Stimulated activated CD4-positive, alpha-beta T cell treated with anti-CD3 and anti-CD28 coated beads, TNF-alpha, amount 100 ng/mL, for 48 hours (primary cell): Measurements from ENCODE around the gene KCNQ1.

ENCODE experiments used
- DNase-seq, 3 donors: peaks; one replicate each; pipeline ENCODE4 v3.0.0-alpha.2; 2020; ENCODE audit warnings: low read depth in 3 of 3

Gene KCNQ1

GRCh38 chr11:2461253-2461955 lies 16.6 kb downstream of the KCNQ1 start:
- no peak for DNase-seq

GRCh38 chr11:2461956-2462542 lies 17.2 kb downstream of the KCNQ1 start:
- DNase-seq, result no peak

- no peak for DNase-seq
These were observed 17.8 kb downstream of the KCNQ1 start for GRCh38 chr11:2462543-2462985.

- DNase-seq, result no peak
These were observed 18.4 kb downstream of the KCNQ1 start for GRCh38 chr11:2462986-2463765.

DNA sequence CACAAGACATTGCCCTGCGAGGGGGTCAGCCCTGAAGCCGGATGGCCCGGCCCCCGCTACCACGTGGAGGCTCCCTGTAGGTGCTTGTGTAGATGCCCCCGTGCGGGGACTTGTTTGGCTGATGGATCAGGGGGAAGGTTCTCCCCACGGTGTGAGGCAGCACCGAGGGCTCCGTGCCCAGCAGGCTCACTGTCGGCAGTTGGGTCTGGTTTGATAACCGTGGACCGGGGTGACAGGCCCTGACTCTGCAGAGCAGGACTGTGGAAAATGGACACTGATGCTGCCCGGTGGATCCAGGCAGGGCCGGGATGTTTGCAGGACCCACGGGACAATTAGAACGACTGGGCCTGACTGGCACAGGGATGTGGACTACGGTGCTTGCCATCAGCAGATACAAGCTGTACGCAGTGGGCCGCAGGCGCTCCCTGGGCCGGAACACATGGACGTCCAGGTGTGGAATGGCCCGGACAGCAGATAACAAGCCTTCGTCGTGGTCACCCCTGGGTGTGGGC lies 19.0 kb downstream of the KCNQ1 start:
- no peak for DNase-seq

DNA sequence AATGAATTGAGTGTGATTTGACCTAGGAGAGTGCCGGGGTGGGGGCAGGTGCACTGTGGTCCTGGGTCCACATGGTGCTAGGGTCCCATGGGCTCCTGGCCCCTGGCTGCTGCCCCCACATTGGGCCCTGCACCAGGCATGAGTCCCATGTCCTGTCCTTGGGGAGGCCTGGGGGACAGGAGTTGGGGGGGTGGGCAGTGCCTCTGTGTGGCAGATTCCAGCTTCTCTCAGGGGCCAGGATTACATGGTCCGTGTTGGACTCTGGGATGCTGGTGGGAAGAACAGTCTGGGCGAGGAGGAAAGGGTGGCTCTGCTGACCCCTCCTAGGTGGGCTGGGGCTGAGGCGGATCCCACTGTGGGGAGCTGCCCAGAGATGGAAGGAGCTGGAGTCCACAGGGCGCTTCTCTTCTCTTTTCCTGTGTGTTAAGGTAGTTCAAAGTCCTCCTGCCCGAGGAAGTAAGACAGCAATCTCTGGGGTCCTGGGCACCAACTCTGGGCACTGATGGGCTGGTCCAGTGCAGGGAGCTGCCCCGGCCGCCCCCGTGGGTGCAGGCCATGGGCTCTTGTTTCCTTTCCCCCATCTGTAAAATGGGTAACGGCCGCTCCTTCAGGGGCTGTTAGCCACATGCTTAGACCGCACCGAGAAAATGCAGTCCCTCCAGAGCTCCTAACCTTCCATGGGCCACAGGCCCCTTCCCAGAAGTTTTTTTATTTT lies 19.8 kb downstream of the KCNQ1 start:
- DNase-seq, result no peak

- no peak for DNase-seq
These were observed 20.6 kb downstream of the KCNQ1 start for GRCh38 chr11:2465202-2466068.

DNA sequence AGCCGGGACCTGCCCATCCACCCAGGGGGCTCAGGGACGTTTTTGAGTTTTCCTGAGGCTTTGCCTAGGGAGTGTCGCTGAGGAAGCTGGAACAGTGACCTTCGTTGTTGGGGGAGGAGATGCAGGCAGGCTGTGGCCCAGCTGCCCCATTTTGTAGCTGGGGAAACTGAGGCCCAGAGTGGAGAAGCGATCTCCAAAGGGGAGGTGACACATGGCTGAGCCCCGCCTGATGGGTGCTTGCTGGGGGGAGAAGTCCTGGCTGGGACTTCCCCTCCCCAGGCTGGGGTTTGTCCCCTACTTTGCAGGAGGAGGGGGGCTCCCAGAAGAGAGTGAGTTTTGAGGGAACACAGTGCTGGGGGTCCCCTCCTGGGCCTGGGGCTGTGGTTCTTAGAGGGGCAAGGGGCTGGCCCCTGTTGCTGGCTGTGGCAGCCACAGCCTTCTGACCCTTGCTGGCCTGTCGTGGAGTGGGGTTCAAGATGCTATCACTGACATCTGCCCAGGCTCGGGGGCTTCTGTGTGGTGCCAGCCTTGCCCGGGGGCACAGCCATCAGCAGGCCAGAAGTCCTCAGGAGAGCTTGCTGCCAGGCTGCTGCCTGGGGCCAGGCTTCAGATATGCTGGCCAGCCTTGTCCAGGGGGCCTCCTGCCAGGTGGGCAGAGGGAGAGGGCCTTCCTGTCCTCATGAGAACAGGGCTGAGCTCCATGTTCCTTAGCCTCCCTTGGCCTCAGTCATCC lies 21.4 kb downstream of the KCNQ1 start:
- DNase-seq, result no peak

- DNase-seq, result no peak
These were observed 22.3 kb downstream of the KCNQ1 start for GRCh38 chr11:2466869-2467694.

DNA sequence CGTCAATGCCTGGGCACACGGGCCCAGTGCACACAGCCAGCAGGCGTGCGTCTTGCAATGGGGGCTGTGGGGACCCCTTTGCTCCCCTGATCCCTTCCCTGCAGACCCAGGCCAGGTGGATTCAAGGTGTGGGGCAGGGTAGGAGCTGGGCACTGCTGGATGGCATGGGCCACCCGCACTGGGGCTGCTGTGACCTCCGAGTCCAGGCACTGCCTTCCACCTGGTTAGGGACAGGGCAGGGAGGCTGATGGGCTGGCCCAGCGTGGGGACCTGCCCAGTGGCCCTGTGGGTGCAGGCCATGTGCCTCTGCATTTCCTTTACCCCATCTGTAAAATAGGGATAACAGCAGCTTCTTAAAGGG lies 22.9 kb downstream of the KCNQ1 start:
- DNase-seq, result no peak

GRCh38 chr11:2468363-2469235 lies 23.8 kb downstream of the KCNQ1 start:
- no peak for DNase-seq

GRCh38 chr11:2470495-2470894 lies 25.7 kb downstream of the KCNQ1 start:
- no peak for DNase-seq

DNA sequence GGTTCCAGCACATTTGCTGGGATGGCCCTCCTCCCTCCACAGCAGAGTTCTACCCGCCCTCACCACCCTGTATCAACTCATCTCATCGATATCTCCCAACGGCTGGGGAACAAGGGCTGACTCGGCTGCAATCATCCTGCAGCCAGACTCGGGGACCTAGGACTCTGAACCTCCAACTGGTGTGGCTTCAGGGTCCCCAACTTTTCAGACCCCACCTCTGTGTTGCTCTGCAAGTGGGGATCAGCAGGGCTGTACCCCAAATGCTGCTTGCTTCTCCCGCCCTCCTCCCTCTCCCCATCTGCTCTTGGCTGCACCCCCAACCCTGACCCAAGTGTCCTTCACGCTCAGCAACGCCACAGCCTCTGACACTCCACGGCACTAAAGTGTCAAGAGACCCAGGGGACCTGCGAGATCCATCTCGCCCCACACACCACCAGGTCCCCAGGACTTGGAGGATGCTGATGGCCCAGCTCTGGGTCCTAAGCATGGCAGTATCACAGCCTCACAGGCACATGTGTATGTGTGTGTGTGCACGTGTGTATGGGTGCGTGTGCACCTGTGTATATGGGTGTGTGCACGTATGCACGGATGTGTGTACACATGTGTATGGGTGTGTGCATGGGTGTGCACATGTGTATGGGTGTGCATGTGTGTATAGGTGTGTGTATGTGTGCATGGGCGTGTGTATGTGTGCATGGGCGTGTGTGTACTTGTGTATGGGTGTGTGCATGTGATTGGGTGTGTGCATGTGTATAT lies 26.4 kb downstream of the KCNQ1 start:
- no peak for DNase-seq

DNA sequence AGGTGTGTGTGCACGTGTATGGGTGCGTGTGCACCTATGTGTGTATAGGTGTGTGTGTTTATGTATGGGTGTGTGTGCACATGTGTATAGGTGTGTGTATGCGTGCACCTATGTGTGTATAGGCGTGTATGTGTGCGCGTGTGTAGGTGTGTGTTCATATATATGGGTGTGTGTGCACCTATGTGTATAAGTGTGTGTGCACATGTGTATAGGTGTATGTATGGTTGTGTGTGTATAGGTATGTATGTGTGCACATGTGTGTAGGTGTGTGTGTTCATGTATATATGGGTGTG lies 26.9 kb downstream of the KCNQ1 start:
- DNase-seq, result no peak

DNA sequence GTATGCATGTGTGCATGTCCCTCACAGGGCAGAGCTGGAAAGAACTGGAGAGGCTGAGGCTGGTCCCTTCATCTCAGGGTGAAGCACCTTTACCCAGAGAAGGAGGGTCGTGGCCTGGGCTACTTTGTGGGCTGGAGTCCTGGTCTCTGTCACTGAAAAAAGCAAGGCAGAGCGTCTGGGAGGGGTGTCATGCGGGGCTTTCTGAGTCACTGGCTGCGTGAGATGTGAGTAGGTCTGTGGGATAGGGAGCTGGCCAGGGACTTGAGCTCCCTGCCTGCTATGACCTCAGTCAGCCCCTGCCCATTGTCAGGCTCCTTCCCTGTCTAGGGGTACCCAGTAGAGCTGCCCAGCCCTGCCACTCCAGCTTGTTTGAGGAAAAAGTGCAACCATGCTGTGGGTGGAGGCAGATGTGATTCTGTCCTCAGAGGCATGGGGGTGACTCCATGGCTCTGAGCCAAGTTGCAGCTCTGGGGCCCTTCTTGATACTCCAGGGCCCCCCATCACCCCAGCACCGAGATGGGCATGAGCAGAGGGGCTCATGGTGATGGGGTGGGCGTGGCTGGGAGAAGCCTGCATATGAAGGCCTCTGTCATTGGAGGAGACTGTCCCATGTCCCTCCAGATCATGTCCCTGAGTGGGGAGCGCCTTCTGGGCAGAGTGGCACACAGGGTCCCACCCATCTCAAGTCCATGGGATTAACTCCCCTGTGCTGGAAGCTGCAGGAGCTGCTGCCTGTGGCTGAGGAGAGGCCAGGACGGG lies 27.8 kb downstream of the KCNQ1 start:
- no peak for DNase-seq

DNA sequence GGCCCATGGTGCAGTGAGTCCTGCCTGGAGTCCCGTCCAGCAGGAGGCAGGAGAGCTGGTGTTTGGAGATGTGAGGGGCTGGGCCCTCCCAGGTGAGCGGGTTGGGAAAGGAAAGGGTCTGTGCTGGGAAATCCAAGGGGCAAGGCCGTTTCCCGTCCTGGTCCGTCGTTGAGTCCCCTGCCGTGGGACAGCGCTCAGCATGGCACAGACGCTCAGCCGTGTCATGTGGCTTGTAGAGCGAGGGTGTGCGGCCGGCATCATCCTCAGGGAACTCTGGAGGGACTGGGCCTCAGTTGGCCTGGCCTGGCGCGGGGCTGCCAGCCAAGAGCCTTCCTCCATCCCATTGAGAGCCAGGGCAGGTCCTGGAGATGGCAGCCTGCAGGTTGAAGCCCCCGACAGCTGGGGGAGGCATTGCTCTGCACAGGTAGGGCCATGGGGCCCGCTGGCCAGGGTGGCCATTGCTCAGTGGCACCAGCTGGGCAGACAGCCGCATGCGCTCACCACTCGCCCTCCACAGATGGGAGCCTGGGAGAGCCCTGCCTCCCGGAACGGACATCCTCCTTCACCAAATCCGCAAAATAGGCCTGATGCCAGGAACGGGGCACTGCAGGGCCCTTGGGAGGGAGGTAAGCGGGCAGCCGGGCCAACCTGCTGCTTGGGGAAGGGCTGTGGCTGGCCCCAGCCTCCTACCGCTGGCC lies 28.7 kb downstream of the KCNQ1 start:
- no peak for DNase-seq
